Cardiac muscle cell (in vitro differentiated cells and primary cell): ENCODE results near the gene TNK1. TPM values are rescaled to one million over a fixed set of nuclear protein-coding genes. Genes with fewer than 3 reads are reported as not detected.

Experiments
- DNase-seq, 2 donors: peaks; one replicate each; pipeline versions ENCODE4 v3.0.0 to v3.0.0-alpha.2; 2010 to 2017; ENCODE audit warnings: low read depth in 1 of 2, low spot score in 1 of 2
- H3K27ac ChIP-seq: fragments of 200-600 bp; sonication (generic); 2 replicates; pipeline ENCODE4 v1.5.1; 2016
- H3K27me3 ChIP-seq: fragments of 200-600 bp; sonication (generic); 2 replicates; pipeline ENCODE4 v1.6.0; 2016; ENCODE audit warnings: control low read depth
- H3K36me3 ChIP-seq: fragments of 200-600 bp; sonication (generic); 2 replicates; pipeline ENCODE4 v1.5.1; 2016; ENCODE audit warnings: control low read depth
- H3K4me1 ChIP-seq: fragments of 200-600 bp; sonication (generic); 2 replicates; pipeline ENCODE4 v1.8.1; 2017; ENCODE audit warnings: low read depth, mild to moderate bottlenecking, mixed run types
- H3K4me3 ChIP-seq: fragments of 200-600 bp; sonication (generic); 2 replicates; pipeline ENCODE4 v1.5.1; 2016; ENCODE audit warnings: mild to moderate bottlenecking
- H3K9me3 ChIP-seq: fragments of 200-600 bp; sonication (generic); 2 replicates; pipeline ENCODE4 v1.5.1; 2017; ENCODE audit warnings: low read depth, mild to moderate bottlenecking, control low read depth
- polyA plus RNA-seq: library from polyadenylated mRNA; unstranded; fragments of >200 nt; fragmentation: Nextera tagmentation; extraction: Ambion mirVana; gene quantifications from 2 replicates; pipeline ENCODE4 v1.2.1, GENCODE V29; 2016
- total RNA-seq: library from RNA; depleted of rRNA; stranded (reverse); fragments of >200 nt; gene quantifications from 2 replicates; pipeline ENCODE4 v1.2.3, GENCODE V29; 2016
- TF ChIP-seq, protein P1 (sequence below): IDR thresholded peaks from 2 replicates; pipeline ENCODE4 v1.5.1; 2012; ENCODE audit warnings: low read depth, mild to moderate bottlenecking, low read length

The TNK1 gene
- total and polyA plus RNA-seq, 2 experiments from 2014 or later, result 2.6 to 2.9 TPM

DNA sequence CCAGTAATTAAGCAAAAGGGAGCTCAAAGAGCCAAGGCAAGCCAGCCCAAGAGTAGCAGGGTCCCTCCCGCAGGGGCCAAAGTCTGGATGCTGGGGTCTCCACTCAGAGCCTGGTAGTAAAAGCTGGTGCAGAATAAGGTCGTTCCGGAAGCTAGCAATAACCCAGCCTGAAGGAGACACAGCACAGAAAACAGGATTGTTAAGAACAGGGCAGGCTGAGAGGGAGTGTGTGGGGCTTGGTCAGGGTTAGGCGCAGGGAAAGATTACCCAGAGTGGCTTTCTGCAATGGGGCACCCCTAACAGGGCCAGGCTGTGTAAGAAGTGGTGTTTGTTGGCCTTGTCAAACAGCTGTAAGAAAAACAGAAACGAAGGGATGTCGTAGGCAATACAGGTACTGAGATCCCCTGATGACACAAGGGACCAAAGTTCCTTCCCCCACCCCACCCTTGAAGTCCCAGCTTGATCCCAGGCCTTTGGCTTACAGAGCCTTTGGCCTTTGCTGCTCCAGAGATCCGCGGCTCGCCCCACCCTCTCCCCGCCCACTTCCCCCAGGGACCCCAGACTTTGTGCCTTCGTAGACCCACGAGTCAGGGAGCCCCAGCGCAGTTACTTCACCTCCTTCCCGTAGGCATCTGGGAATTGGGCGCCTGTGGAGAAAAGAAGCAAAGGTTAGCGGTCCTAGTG, 22.3 kb downstream of the TNK1 start:
- Histone ChIP-seq H3K9me3 (no peaks in the 10 kb centered on the region), H3K36me3 (no peaks in the 10 kb centered on the region), H3K4me3 (peak overlapping the region; percentile 53), H3K27me3 (no peaks in the 10 kb centered on the region), H3K4me1 (peaks cover 11% of the 10 kb centered on the region), H3K27ac (peak overlapping the region; percentile 80)
- no peak for DNase-seq
- TF ChIP-seq, protein P1, sequence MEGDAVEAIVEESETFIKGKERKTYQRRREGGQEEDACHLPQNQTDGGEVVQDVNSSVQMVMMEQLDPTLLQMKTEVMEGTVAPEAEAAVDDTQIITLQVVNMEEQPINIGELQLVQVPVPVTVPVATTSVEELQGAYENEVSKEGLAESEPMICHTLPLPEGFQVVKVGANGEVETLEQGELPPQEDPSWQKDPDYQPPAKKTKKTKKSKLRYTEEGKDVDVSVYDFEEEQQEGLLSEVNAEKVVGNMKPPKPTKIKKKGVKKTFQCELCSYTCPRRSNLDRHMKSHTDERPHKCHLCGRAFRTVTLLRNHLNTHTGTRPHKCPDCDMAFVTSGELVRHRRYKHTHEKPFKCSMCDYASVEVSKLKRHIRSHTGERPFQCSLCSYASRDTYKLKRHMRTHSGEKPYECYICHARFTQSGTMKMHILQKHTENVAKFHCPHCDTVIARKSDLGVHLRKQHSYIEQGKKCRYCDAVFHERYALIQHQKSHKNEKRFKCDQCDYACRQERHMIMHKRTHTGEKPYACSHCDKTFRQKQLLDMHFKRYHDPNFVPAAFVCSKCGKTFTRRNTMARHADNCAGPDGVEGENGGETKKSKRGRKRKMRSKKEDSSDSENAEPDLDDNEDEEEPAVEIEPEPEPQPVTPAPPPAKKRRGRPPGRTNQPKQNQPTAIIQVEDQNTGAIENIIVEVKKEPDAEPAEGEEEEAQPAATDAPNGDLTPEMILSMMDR, result no peak

DNA sequence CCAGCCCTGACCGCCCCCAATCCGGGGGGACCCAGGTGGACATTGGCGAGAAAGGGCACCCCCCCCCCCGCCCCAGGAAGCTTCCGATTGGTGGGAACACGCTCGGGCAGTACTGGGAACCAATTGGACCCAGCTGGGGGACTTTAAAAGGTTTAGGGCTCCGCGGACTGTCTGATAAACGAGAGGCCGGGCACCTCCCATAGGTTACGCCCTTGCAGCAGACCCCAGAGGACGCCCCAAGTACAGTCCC, 22.8 kb downstream of the TNK1 start:
- TF ChIP-seq, protein P1, result no peak
- H3K4me3 ChIP-seq, result peak overlapping the region; percentile 53
- H3K9me3 ChIP-seq, result no peaks in the 10 kb centered on the region
- no peaks in the 10 kb centered on the region for H3K36me3 ChIP-seq
- DNase-seq, result no peak
- no peaks in the 10 kb centered on the region for H3K27me3 ChIP-seq
- peak overlapping the region; percentile 80 for H3K27ac ChIP-seq
- H3K4me1 ChIP-seq, result peaks cover 11% of the 10 kb centered on the region

DNA sequence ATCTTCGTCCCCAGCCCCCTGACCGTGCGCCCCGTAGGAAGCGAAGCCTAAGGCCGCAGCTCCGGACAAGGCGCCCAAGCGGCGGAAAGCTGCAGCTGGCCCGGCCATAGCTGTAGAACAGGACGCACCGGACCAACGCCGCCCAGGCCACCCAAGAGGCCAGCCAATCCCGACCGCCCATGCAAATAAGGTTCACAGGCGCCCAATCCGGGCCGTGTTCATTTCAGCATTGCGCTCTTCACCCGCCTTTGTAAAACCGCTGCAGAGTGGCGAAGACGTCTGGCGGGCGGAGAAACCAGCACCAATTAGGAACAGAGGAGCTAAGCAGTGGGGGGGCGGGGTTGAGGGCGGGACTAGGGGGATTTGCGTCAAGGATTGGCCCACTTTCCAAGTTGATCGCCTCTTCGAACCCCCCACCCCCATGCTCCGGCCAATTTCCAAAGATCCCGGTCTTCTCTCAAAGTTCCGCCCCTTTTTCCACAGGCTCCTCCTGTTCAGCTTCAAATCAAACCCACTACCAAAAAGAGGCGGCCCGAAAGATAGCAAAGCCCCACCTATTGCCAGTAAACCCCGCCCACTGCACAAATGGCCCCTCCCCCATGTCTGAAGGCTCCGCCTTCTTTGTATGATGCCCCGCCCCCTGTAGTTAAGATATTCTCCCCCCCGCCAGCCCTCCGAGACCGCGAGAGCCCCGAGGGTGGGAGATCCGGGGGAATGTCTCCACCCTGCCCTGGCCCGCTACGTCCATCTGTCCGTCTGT, 23.3 kb downstream of the TNK1 start, which contains the start of gene TMEM256:
TMEM256 (minus strand) TSS at position 121 of the 760 bp plus-strand sequence; CDS start at position 108, 13 bp downstream.
- TF ChIP-seq, protein P1, result no peak
- Histone ChIP-seq H3K27ac (peak within 1 kb of the TSS; percentile 80), H3K4me1 (peaks cover 11% of the 10 kb centered on the region), H3K9me3 (no peaks in the 10 kb centered on the region), H3K36me3 (no peaks in the 10 kb centered on the region), H3K4me3 (peak within 1 kb of the TSS; percentile 61), H3K27me3 (no peaks in the 10 kb centered on the region)
- DNase-seq, result peak; percentile 100

DNA sequence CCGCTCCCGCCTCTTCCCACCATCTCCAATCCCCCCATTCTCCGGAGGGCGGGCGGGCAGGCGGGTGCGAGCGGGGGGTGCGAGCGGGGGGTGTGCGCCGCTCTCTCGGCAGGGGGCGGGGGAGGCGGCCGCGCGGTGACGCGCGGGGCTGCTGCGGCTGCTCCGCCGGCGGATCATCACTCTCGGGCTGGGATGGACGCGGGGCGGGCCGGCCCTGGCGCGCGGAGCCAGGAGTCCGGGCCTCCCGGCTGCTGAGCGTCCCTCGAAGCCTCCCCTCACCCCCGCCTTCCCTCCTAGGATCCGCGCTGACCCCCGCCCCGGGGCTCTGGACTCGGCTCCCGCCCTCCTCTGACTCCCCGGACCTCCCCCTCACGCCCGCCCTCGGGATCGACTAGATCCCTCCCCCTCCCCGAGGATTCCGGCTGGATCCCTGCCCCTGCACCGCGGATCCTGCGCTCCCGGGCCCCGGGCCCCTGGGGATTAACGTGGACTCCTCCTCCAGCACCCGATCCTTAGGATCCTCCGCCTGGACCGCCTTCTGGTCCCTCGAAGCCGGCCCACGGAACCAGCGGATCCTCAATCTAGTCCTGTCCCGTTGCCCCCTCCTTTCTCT, 24.0 kb downstream of the TNK1 start:
- TF ChIP-seq, protein P1, result no peak
- Histone ChIP-seq H3K36me3 (no peaks in the 10 kb centered on the region), H3K4me1 (peaks cover 11% of the 10 kb centered on the region), H3K4me3 (peak overlapping the region; percentile 61), H3K27ac (no peak overlapping the region), H3K27me3 (no peaks in the 10 kb centered on the region), H3K9me3 (no peaks in the 10 kb centered on the region)
- DNase-seq, result peak; percentile 33 to 75

DNA sequence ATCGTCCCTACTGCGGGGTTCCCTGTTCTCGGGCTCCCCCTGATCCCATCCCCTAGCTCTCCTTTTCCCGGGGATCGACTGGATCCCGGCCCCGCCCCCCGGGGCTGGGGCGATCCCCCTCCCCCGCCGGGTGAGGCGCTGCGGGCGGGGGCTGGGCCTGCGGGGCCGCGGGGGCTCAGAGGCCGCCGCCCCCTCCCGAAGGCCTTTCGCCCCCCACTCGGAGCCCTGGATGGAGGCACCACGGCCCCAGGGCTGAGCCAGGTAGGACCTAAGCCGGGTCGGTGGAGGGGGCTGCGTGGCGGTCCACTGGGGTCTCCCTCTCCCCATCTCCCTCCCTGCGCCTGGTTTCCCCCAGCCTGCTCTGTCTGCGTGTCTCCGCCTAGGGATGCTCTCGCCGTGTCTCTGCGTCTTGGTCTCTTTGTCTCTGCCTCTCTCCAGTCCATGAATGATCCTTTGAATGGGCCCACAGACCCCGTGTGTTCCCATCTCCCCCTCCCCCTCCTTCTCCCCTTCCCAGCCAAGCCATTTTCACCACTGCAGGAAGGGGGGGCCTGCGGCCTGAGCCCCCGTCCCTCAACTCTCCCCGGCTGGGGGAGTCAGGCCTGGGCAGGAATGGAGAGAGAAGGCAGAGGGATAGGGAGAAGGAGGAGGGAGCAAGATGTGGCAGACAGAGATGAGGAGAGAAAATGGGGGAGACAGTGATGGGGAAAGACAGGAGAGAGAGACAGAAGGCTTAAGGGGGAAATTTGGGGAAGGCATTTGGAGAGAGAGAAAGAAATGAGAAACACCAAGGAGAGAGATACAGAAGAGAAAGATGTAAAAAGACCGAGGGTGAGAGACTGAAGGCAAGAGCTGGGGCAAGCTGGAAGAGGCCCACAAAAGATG, 24.7 kb downstream of the TNK1 start:
- peaks cover 11% of the 10 kb centered on the region for H3K4me1 ChIP-seq

More for the DNA sequence above, 24.7 kb downstream of the TNK1 start:
- Histone ChIP-seq H3K36me3 (no peaks in the 10 kb centered on the region), H3K27ac (no peak overlapping the region), H3K27me3 (no peaks in the 10 kb centered on the region), H3K4me3 (peak overlapping the region; percentile 61), H3K9me3 (no peaks in the 10 kb centered on the region)
- TF ChIP-seq, protein P1, result no peak
- DNase-seq, result peak in 1 of 2 donors; percentile 25
